HG02610 (cell line): ENCODE data around the gene TPSG1.

ENCODE experiments used
- ATAC-seq: cut with Tn5 transposase; IDR thresholded peaks from one replicate; pipeline ENCODE4 v1.9.1; 2021; ENCODE audit warnings: mild to moderate bottlenecking, moderate library complexity; ENCODE audit not compliant: unreplicated experiment

Gene TPSG1

DNA sequence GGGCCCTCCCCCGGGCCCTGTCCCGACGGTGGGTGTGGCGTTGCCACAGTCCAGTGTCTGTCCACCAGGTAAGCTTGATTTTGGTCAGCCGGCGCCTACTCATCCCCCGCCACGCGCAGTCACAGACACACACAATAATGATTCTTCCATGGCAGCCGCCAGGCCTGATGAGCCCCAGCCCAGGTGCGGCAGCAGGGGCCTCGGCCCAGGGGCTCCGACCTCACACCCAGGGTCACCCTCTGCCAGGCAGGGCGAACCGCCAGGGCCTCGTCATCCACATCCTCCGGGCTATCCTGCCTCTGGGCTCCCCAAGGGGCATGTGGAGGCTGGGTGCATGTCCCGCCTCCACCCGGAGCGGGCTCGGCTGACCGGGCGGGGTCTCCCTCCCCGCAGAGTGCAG lies 7.5 kb downstream of the TPSG1 start:
- ATAC-seq: no peak

GRCh38 chr16:1216681-1217400 lies 8.2 kb downstream of the TPSG1 start:
- ATAC-seq: no peak

DNA sequence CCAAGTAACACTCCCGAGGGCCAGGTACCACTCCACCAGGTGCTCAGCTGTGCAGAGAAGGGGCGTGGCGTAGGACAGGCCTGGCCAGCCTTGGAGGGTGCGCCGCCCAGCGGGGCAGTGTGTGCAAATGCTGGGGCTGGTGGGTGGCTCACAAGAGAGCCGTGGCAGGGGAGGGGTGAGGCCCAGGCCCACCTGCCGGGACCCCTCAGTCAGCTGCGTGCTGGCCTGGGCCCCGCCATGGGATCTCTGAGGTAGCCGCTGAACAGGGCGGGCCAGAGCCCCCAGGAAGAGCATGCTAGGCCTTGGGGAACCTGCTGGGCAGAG lies 8.8 kb downstream of the TPSG1 start:
- ATAC-seq: no peak

DNA sequence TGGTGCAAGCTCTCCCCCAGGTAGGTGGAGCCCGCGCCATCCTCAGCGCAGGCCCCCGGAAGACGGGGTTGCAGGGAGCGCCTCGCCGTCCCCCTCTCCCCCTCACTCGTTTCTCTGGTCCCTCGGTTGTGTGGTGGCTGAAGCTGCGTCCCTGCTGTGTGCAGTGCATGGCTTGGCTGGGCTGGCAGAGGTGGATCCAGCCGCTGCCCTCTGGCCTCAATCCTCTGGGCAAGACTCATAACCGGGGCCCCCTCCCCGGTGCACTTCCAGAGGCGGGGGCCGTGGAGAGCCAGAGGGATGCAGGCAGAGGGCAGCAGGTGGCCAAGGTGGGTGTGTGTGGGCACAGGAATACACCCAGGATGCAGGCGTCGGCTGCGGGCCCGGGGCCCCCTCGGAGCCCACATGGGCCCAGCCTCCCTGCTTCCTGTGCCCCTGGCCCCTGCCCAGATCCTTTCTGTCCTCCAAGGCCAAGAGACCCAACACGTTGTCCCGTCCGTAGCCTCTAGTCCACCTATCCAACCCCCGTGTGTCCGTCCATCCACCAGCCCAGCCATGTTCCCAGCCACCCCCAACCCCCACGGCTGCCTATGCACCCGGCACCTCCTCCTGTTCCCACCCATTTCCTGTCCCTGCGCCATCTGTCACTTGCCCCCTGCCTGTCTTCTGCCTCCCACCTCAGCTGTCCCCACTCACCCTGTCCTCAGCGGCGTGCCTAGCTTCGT lies 9.3 kb downstream of the TPSG1 start:
- no peak for ATAC-seq

DNA sequence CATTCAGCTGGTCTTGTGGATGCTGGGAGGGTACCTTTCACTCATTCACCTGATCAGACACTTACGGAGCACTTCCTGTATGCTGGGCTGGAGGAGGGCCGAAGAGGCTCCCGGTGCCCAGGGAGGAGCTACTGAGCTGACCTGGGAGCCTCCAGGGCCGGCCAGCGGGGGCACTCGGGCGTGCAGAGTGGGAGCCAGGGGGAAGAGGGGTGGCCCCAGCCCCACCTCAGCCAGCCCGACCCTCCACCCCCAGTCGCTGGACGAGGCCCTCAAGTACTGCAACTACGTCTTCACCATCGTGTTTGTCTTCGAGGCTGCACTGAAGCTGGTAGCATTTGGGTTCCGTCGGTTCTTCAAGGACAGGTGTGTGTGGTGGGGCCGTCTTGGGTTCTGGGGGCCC lies 10.3 kb downstream of the TPSG1 start:
- ATAC-seq: no peak

DNA sequence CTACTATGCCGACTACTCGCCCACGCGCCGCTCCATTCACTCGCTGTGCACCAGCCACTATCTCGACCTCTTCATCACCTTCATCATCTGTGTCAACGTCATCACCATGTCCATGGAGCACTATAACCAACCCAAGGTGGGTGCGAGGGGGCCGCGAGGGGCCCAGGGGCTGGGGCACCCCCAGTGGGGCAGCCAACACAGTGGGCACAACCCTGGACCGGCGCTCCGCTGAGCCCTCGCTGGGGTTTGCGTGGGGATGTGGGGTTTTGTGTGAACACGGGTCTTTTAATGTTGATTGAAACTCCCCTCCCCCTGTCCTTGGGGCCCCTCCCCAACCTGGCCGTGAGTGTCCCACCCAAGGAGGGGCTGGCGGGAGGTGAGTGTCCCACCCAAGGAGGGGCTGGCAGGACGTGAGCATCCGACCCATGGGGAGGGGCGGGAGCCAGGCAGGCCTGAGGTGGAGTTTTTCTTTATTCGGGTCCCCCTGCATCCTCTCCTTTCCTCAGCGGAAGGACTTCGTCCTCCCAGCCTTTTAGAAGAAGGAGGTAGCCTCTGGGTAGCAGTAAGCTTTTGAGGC lies 11.2 kb downstream of the TPSG1 start:
- ATAC-seq: no peak

DNA sequence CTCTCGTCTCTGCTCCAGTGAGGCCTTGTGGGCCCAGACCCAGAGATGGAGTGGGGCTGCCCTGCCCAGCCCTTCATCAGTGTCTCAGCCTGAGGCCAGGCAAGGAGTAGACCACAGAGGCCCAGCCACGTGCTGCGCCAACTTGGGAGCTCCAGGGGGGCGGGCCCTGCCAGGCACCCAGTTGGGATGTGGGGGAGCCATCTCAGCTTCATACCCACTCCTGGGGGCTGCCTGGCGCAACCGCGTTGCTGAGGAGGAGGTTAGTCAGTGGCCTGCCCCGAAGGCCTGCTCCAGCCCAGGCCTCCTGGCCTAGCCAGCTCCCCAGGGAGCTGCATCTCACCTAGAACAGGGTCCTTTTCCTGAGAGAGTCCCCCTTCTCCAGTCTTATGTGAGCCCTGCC lies 11.8 kb downstream of the TPSG1 start:
- ATAC-seq: no peak

DNA sequence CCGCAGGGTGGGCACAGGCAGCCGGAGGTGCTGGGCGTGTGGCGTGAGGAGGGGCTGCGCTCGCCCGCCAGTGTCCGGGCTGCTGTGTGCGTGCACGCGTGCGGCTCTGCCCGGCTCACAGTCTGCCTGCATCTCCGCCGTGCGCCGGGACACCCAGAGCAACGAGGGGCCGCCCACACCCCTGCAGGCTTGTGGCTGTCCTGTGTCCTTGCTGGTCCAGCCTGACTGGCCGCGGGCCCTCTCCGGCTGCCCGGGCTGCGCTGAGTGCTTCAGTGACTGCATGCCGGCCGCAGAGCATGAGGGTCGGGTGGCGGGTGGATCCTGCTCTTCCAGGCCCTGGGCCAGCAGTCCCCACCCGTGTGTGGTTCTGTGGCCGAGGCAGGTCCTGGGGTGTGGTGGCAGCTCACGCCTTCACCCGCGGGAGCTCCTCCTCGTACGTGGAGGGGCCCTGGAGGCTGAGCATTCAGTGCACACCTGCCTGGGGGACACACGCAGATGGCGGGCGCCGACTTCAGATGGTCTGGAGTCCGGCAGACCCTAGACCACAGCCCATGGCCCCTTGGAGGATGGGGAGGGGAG lies 12.4 kb downstream of the TPSG1 start:
- no peak for ATAC-seq

- ATAC-seq: no peak
Measured at GRCh38 chr16:1211451-1212268, 13.4 kb downstream of the TPSG1 start.

DNA sequence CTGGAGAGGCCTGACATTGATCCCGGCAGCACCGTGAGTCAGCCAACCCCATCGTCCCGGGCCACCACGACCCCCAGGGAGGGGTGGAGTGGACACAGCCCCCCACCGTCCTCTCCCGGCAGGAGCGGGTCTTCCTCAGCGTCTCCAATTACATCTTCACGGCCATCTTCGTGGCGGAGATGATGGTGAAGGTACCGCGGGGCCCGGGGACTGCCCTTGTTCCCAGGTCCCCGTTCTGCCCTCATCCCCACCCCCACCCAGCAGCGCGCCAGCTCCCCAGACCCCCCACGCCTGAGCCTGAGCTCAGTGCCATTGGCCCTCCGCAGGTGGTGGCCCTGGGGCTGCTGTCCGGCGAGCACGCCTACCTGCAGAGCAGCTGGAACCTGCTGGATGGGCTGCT lies 14.6 kb downstream of the TPSG1 start:
- no peak for ATAC-seq

DNA sequence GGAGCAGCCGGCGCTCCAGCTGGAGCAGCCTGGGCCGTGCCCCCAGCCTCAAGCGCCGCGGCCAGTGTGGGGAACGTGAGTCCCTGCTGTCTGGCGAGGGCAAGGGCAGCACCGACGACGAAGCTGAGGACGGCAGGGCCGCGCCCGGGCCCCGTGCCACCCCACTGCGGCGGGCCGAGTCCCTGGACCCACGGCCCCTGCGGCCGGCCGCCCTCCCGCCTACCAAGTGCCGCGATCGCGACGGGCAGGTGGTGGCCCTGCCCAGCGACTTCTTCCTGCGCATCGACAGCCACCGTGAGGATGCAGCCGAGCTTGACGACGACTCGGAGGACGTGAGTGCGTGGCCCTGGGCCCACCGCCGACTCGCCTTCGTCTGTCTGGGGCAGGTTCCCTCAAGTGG lies 16.0 kb downstream of the TPSG1 start:
- no peak for ATAC-seq

GRCh38 chr16:1208239-1208830 lies 16.7 kb downstream of the TPSG1 start:
- ATAC-seq: no peak

GRCh38 chr16:1206786-1207185 lies 18.3 kb downstream of the TPSG1 start:
- ATAC-seq: no peak

GRCh38 chr16:1206326-1206725 lies 18.7 kb downstream of the TPSG1 start:
- ATAC-seq: no peak

GRCh38 chr16:1204933-1205332 lies 20.1 kb downstream of the TPSG1 start:
- no peak for ATAC-seq

GRCh38 chr16:1202274-1202673 lies 22.8 kb downstream of the TPSG1 start:
- no peak for ATAC-seq

- ATAC-seq: no peak
Measured at GRCh38 chr16:1201444-1201843, 23.6 kb downstream of the TPSG1 start.

- no peak for ATAC-seq
Measured at GRCh38 chr16:1200014-1200627, 24.9 kb downstream of the TPSG1 start.

DNA sequence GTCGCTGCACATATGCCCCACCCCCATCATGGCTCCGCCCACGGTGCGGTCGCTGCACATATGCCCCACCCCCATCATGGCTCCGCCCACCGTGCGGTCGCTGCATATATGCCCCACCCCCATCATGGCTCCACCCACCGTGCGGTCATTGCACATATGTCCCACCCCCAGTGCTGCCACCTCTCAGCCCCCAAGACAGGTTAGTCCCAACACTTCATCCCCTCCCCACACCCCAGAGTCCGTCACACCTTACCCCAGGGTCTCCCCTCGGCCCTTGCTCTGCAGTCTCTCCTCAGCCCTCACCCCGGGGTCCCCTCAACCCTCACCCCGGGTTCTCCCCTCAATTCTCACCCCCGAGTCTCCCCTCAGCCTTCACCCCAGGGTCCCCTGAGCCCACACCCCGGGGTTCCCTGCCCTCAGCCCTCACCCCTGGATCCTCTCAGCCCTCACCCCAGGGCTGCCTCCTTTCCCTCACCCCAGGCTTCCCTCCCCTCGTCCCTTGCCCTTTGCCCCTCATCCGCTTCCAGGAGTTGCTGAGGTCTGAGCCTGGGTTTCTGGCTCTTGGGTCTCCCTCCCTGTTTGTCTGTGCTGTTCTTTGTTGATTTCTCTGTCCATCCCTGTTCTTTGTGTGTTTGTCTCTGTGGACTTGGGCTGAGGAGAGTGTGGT lies 25.6 kb downstream of the TPSG1 start:
- no peak for ATAC-seq
